ENCODE measurements around the gene BHLHE23. TPM values are rescaled to one million over a fixed set of nuclear protein-coding genes. Genes with fewer than 3 reads are reported as not detected.

Gene BHLHE23
- total RNA-seq, 1 donor from 2014 or later: not detected

DNA sequence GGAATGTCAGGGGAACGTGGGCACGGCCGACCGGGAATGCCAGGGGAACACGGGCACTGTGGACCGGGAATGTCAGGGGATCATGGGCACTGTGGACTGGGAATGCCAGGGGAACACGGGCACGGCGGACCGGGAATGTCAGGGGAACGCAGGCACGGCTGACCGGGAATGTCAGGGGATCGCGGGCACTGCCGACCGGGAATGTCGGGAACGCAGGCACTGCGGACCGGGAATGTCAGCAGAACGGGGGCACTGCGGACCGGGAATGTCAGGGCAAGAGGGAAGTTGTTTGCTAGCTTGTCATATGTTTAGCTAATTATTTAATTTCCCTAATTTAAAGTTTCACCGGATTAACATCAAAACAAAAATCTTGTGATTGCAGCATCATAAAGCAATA is 37.4 kb upstream of the BHLHE23 start:
- no peak overlapping the region for H2AFZ ChIP-seq (replicated peaks)
- no peak overlapping the region for H3K4me3 ChIP-seq
- Mint-ChIP-seq H3K9me3 (no peaks in the 10 kb centered on the region), H3K36me3 (no peaks in the 10 kb centered on the region), H3K4me3 (no peak overlapping the region), H3K27me3 (ENCODE audit: insufficient read depth, low read depth) (peaks cover 15% of the 10 kb centered on the region), H3K4me1 (no peaks in the 10 kb centered on the region), H3K27ac (no peak overlapping the region)
- no peaks in the 10 kb centered on the region for H3K9me3 ChIP-seq (ENCODE audit: low read depth)
- H3K4me1 ChIP-seq: no peaks in the 10 kb centered on the region
- TF ChIP-seq EZH2 (IDR thresholded peaks at IDR 0.05) (no peak), CTCF (IDR thresholded peaks at IDR 0.05) (no peak), EZH2phosphoT487 (IDR thresholded peaks at IDR 0.05) (no peak)
- no peaks in the 10 kb centered on the region for H4K20me1 ChIP-seq (ENCODE audit: low read depth)
- H3K27me3 ChIP-seq: peaks cover 25% of the 10 kb centered on the region
- no peaks in the 10 kb centered on the region for H3K36me3 ChIP-seq
- H3K79me2 ChIP-seq (ENCODE audit: low read depth): no peaks in the 10 kb centered on the region
- no peak for DNase-seq (ENCODE audit: low spot score)
- H3K4me2 ChIP-seq: no peak overlapping the region
- no peaks in the 10 kb centered on the region for H3F3A ChIP-seq (ENCODE audit: low read depth)
- H3K9ac ChIP-seq: no peak overlapping the region
- H3K27ac ChIP-seq: no peak overlapping the region

GRCh38 chr20:63043348-63044203 is 36.8 kb upstream of the BHLHE23 start:
- H3K9ac ChIP-seq: no peak overlapping the region
- no peak overlapping the region for H3K4me3 ChIP-seq
- H3K27me3 ChIP-seq: peaks cover 25% of the 10 kb centered on the region
- H3F3A ChIP-seq (ENCODE audit: low read depth): no peaks in the 10 kb centered on the region
- H3K4me1 Mint-ChIP-seq: no peaks in the 10 kb centered on the region
- no peaks in the 10 kb centered on the region for H4K20me1 ChIP-seq (ENCODE audit: low read depth)
- H3K4me3 Mint-ChIP-seq: no peak overlapping the region
- H3K27ac Mint-ChIP-seq: no peak overlapping the region
- no peaks in the 10 kb centered on the region for H3K9me3 Mint-ChIP-seq
- no peak for TF ChIP-seq EZH2 (IDR thresholded peaks at IDR 0.05)
- no peak for TF ChIP-seq EZH2phosphoT487 (IDR thresholded peaks at IDR 0.05)
- TF ChIP-seq CTCF (IDR thresholded peaks at IDR 0.05): no peak
- no peaks in the 10 kb centered on the region for H3K36me3 Mint-ChIP-seq
- H3K9me3 ChIP-seq (ENCODE audit: low read depth): no peaks in the 10 kb centered on the region
- no peaks in the 10 kb centered on the region for H3K79me2 ChIP-seq (ENCODE audit: low read depth)
- peaks cover 15% of the 10 kb centered on the region for H3K27me3 Mint-ChIP-seq (ENCODE audit: insufficient read depth, low read depth)
- no peaks in the 10 kb centered on the region for H3K4me1 ChIP-seq
- H2AFZ ChIP-seq (replicated peaks): no peak overlapping the region
- no peak for DNase-seq (ENCODE audit: low spot score)
- H3K4me2 ChIP-seq: no peak overlapping the region
- no peaks in the 10 kb centered on the region for H3K36me3 ChIP-seq
- H3K27ac ChIP-seq: no peak overlapping the region

DNA sequence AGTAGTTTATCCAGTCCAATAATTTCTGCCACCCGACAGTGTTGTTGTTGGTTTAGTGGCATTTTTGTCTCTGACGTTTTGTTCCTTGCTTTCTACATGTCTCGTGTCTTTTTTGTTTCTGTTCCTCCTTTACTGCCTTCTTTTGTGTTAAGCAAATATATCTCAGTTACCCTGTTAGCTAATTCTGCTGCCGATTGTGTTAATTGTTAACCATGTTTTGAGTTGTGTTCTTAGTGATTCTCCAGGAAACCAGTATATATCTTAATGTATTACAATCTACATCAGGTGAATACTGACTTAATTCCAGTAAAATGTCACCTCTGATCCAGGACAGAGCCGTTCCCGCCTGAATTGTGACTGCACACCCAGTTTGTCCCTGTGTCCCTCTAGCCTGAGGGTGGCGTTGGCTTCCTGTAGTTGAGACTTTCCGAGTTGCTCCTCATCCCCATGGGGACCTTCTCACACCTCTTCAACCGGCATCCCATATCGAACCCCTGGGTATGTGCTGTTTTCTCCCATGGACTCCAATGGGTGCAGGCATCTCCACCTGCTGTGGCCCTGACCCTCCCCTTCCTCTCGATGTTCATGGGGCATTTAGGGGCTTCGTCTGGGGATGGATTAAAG is 35.8 kb upstream of the BHLHE23 start:
- H3F3A ChIP-seq (ENCODE audit: low read depth): no peaks in the 10 kb centered on the region
- H3K27ac ChIP-seq: no peak overlapping the region
- no peak overlapping the region for H3K4me3 ChIP-seq
- H3K4me3 Mint-ChIP-seq: no peak overlapping the region
- peaks cover 30% of the 10 kb centered on the region for H3K27me3 ChIP-seq
- H3K4me1 ChIP-seq: no peaks in the 10 kb centered on the region
- H3K27ac Mint-ChIP-seq: no peak overlapping the region
- H3K36me3 Mint-ChIP-seq: no peaks in the 10 kb centered on the region
- no peak overlapping the region for H3K4me2 ChIP-seq
- no peaks in the 10 kb centered on the region for H3K79me2 ChIP-seq (ENCODE audit: low read depth)
- H3K4me1 Mint-ChIP-seq: peaks cover 4% of the 10 kb centered on the region
- DNase-seq (ENCODE audit: low spot score): no peak
- H2AFZ ChIP-seq (replicated peaks): no peak overlapping the region
- H3K9me3 ChIP-seq (ENCODE audit: low read depth): no peaks in the 10 kb centered on the region
- no peaks in the 10 kb centered on the region for H3K36me3 ChIP-seq
- TF ChIP-seq EZH2 (IDR thresholded peaks at IDR 0.05) (no peak), CTCF (IDR thresholded peaks at IDR 0.05) (no peak), EZH2phosphoT487 (IDR thresholded peaks at IDR 0.05) (no peak)
- no peaks in the 10 kb centered on the region for H4K20me1 ChIP-seq (ENCODE audit: low read depth)
- H3K27me3 Mint-ChIP-seq (ENCODE audit: insufficient read depth, low read depth): peaks cover 15% of the 10 kb centered on the region
- H3K9ac ChIP-seq: no peak overlapping the region
- H3K9me3 Mint-ChIP-seq: no peaks in the 10 kb centered on the region
